IMR-90 (cell line): ENCODE data around the gene PCCA. TPM values are rescaled to one million over a fixed set of nuclear protein-coding genes. Genes with fewer than 3 reads are reported as not detected.
A peak's percentile ranks its signal among the peaks of the same experiment; 100 is the strongest.

Experiments used
- ATAC-seq: fragments of 200-7000 bp; cut with Tn5 transposase; 2 replicates; pipeline ENCODE4 v1.9.1; 2020; ENCODE audit warnings: low read depth, mild to moderate bottlenecking, moderate library complexity
- BruUV-seq: library from RNA; stranded (reverse); fragments of 400-500 nt; replicated peaks from 2 replicates; lab custom pipeline; 2021; lab: Mats Ljungman, UMichigan
- CTCF ChIA-PET: fragments of 300-600 bp; formaldehyde crosslinking; extraction: SDS; loops from one replicate; lab custom pipeline; 2021; ENCODE audit warnings: antibody characterized with exemption; lab: Yijun Ruan, JAX
- POLR2A ChIA-PET: fragments of 300-600 bp; sonication (Branson Sonifier 250); formaldehyde crosslinking; loops from one replicate; lab custom pipeline; 2022; ENCODE audit warnings: antibody characterized with exemption; ENCODE audit not compliant: unreplicated experiment; lab: Charles Lee
- DNase-seq: peaks from one replicate; pipeline ENCODE4 v3.0.0; 2013
- H2AFZ ChIP-seq: replicated peaks from 2 replicates; pipeline ENCODE3; 2013; ENCODE audit warnings: low read length, mild to moderate bottlenecking; ENCODE audit not compliant: poor library complexity
- H2AK5ac ChIP-seq: 2 replicates; pipeline ENCODE4 v1.6.1; 2013; ENCODE audit warnings: low read depth, low read length, inconsistent platforms
- H2AK9ac ChIP-seq: replicated peaks from 2 replicates; pipeline ENCODE3; 2013; ENCODE audit warnings: mild to moderate bottlenecking, low read depth, low read length, moderate library complexity; ENCODE audit not compliant: poor library complexity
- H2BK120ac ChIP-seq: 2 replicates; pipeline ENCODE4 v1.6.1; 2013; ENCODE audit warnings: low read depth, low read length, inconsistent platforms
- H2BK15ac ChIP-seq: 3 replicates; pipeline ENCODE4 v1.6.1; 2013; ENCODE audit warnings: low read depth, low read length, inconsistent platforms
- H2BK20ac ChIP-seq: 2 replicates; pipeline ENCODE4 v1.6.1; 2013; ENCODE audit warnings: low read depth, mild to moderate bottlenecking, inconsistent platforms, low read length, moderate library complexity
- H2BK5ac ChIP-seq: 2 replicates; pipeline ENCODE4 v1.6.1; 2013; ENCODE audit warnings: mild to moderate bottlenecking, low read depth, low read length, inconsistent platforms; ENCODE audit not compliant: poor library complexity, severe bottlenecking
- H3K14ac ChIP-seq: replicated peaks from 2 replicates; pipeline ENCODE4 v1.6.1; 2013; ENCODE audit warnings: low read depth, low read length, inconsistent platforms
- H3K18ac ChIP-seq: 2 replicates; pipeline ENCODE4 v1.6.1; 2013; ENCODE audit warnings: low read depth, low read length, control low read depth
- H3K23ac ChIP-seq: 2 replicates; pipeline ENCODE4 v1.6.1; 2013; ENCODE audit warnings: low read depth, low read length, inconsistent platforms
- H3K27ac ChIP-seq: 2 replicates; pipeline ENCODE4 v1.5.1; 2013; ENCODE audit warnings: mild to moderate bottlenecking, control low read depth, low read length; ENCODE audit not compliant: insufficient read depth
- H3K27me3 ChIP-seq: 2 replicates; pipeline ENCODE4 v1.6.1; 2013; ENCODE audit warnings: low read length; ENCODE audit not compliant: control insufficient read depth, insufficient read depth
- H3K36me3 ChIP-seq: 2 replicates; pipeline ENCODE4 v1.6.1; 2013; ENCODE audit warnings: low read length, mixed read lengths; ENCODE audit not compliant: control insufficient read depth, insufficient read depth
- H3K4ac ChIP-seq: 2 replicates; pipeline ENCODE4 v1.6.1; 2013; ENCODE audit warnings: low read depth, low read length, inconsistent platforms
- H3K4me1 ChIP-seq: 2 replicates; pipeline ENCODE4 v1.6.1; 2013; ENCODE audit warnings: low read length, mixed read lengths; ENCODE audit not compliant: control insufficient read depth, insufficient read depth
- H3K4me2 ChIP-seq: 2 replicates; pipeline ENCODE4 v1.6.1; 2013; ENCODE audit warnings: low read depth, mild to moderate bottlenecking, control low read depth, low read length, moderate library complexity
- H3K4me3 ChIP-seq: 2 replicates; pipeline ENCODE4 v1.5.1; 2013; ENCODE audit warnings: low read depth, mild to moderate bottlenecking, control low read depth, low read length, moderate library complexity; ENCODE audit not compliant: insufficient read depth
- H3K56ac ChIP-seq: 2 replicates; pipeline ENCODE4 v1.6.1; 2013; ENCODE audit warnings: low read length, inconsistent platforms; ENCODE audit not compliant: insufficient read depth; ENCODE audit errors: extremely low read depth
- H3K79me1 ChIP-seq, 2 experiments: 2 replicates each; pipeline ENCODE4 v1.6.1; 2013; ENCODE audit warnings: low read length in 2 of 2, inconsistent platforms in 1 of 2, low read depth in 1 of 2
- H3K9ac ChIP-seq: 2 replicates; pipeline ENCODE4 v1.6.1; 2013; ENCODE audit warnings: low read depth, low read length, control low read depth
- H3K9me1 ChIP-seq: 2 replicates; pipeline ENCODE4 v1.6.1; 2013; ENCODE audit warnings: low read length, inconsistent platforms; ENCODE audit not compliant: insufficient read depth
- H3K9me3 ChIP-seq: 2 replicates; pipeline ENCODE4 v1.6.1; 2013; ENCODE audit warnings: low read length; ENCODE audit not compliant: control insufficient read depth, insufficient read depth
- H4K20me1 ChIP-seq: 2 replicates; pipeline ENCODE4 v1.6.1; 2013; ENCODE audit warnings: low read length, inconsistent platforms; ENCODE audit not compliant: insufficient read depth
- H4K5ac ChIP-seq: 2 replicates; pipeline ENCODE4 v1.6.1; 2013; ENCODE audit warnings: mild to moderate bottlenecking, low read depth, low read length, control low read depth
- H4K8ac ChIP-seq, 2 experiments: 2 replicates each; pipeline ENCODE4 v1.6.1; 2013; ENCODE audit warnings: low read depth in 2 of 2, low read length in 2 of 2, control low read depth in 1 of 2, inconsistent platforms in 1 of 2
- H4K91ac ChIP-seq: 2 replicates; pipeline ENCODE4 v1.6.1; 2013; ENCODE audit warnings: low read depth, low read length, inconsistent platforms; ENCODE audit not compliant: insufficient read depth
- BHLHE40 ChIP-seq: fragments of 150-350 bp; IDR thresholded peaks from 2 replicates; pipeline ENCODE4 v1.6.1; 2016; ENCODE audit warnings: mild to moderate bottlenecking, low read depth, low read length
- CEBPB ChIP-seq: IDR thresholded peaks from 2 replicates; pipeline ENCODE4 v1.6.1; 2012; ENCODE audit warnings: low read depth, low read length, improper control_type of control experiment
- MAZ ChIP-seq: IDR thresholded peaks from 2 replicates; pipeline ENCODE4 v1.6.1; 2012; ENCODE audit warnings: low read depth, mild to moderate bottlenecking, low read length, improper control_type of control experiment, moderate library complexity, borderline replicate concordance
- NFE2L2 ChIP-seq: fragments of 150-350 bp; IDR thresholded peaks from 2 replicates; pipeline ENCODE4 v1.6.1; 2016; ENCODE audit warnings: low read depth, mild to moderate bottlenecking, low read length
- RAD21 ChIP-seq: IDR thresholded peaks from 2 replicates; pipeline ENCODE4 v1.6.1; 2012; ENCODE audit warnings: low read length, improper control_type of control experiment
- RCOR1 ChIP-seq: IDR thresholded peaks from 2 replicates; pipeline ENCODE4 v1.6.1; 2012; ENCODE audit warnings: mild to moderate bottlenecking, low read length, improper control_type of control experiment; ENCODE audit not compliant: insufficient replicate concordance
- RFX5 ChIP-seq: IDR thresholded peaks from 2 replicates; pipeline ENCODE4 v1.8.0; 2012; ENCODE audit warnings: low read depth, mild to moderate bottlenecking, low read length, moderate library complexity
- SMC3 ChIP-seq: fragments of 150-350 bp; IDR thresholded peaks from 2 replicates; pipeline ENCODE4 v1.6.1; 2016; ENCODE audit warnings: low read depth, mild to moderate bottlenecking, antibody characterized with exemption, low read length, moderate library complexity
- WGBS, 2 experiments: methylation state at CpG; one replicate each; pipeline versions ENCODE4 v1.1.5 to v1.1.7; 2013; ENCODE audit warnings: missing lambda C conversion rate in 2 of 2; ENCODE audit not compliant: insufficient read length in 1 of 2; ENCODE audit errors: extremely low coverage in 2 of 2; 5-methylcytosine and 5-hydroxymethylcytosine counted together
- dilution Hi-C: fragments of 300-500 bp; cut with HindIII; formaldehyde crosslinking; loops from one replicate; pipeline ENCODE4 v1.14.3; 2018; ENCODE audit warnings: low sequenced_read_pairs; ENCODE audit not compliant: unreplicated experiment
- in situ Hi-C: fragments of 300-500 bp; cut with MboI; formaldehyde crosslinking; loops from 3 replicates; pipeline ENCODE4 v1.14.3; 2019; ENCODE audit warnings: low sequenced_read_pairs, inconsistent platforms, mixed read lengths
- intact Hi-C: fragments of 100-400 bp; cut with micrococcal nuclease; formaldehyde crosslinking; loops from 2 replicates; pipeline ENCODE4 v1.10.0; 2022
- polyA plus RNA-seq, 3 experiments: library from polyadenylated mRNA; depleted of rRNA; stranded (reverse); fragments of >200 nt; gene quantifications; 2 replicates each; pipeline ENCODE4 v1.2.3, GENCODE V29; 2012; ENCODE audit warnings: low replicate concordance in 1 of 3
- total RNA-seq: library from RNA; depleted of rRNA; stranded (reverse); fragments of >200 nt; gene quantifications from 2 replicates; pipeline ENCODE4 v1.2.3, GENCODE V29; 2012

PCCA gene
- total and polyA plus RNA-seq, 2 of the 4 experiments (the other 2 are of a cell fraction): 7.6 to 24.0 TPM

DNA sequence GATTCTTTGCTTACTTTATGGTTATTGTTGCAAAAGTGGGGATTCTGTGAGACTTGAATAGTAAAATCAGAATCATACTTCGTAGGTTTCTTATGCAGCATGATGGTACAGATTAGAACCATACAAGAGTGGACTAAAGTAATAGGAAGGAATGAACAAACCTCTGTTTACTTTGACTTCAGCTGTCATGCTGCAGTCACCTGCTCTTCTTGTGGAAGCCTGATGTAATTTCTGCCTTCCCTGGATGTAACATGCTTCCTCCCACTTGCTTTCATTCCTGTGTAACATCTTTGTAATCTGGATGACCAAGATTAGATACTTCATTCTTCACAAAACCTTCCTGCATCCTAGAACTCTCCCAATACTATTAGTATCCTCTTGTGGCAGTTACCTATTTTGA is 235.0 kb downstream of the PCCA start:
- no peak overlapping the region for H3K4me3 ChIP-seq
- H4K5ac ChIP-seq: no peak overlapping the region
- WGBS, 2 experiments: no CpG with 5 or more reads among the region's 1 CpG
- H2BK120ac ChIP-seq: no peak overlapping the region
- no peak overlapping the region for H3K4ac ChIP-seq
- DNase-seq (peak; percentile 8), ATAC-seq (no peak)
- POLR2A ChIA-PET: no interaction called here
- H3K9me3 ChIP-seq: no peaks in the 10 kb centered on the region
- H2BK5ac ChIP-seq: no peak overlapping the region
- intact Hi-C loops: no loop called here
- H3K56ac ChIP-seq: no peak overlapping the region
- H3K79me1 ChIP-seq: no peaks in the 10 kb centered on the region
- H2AFZ ChIP-seq: no peak overlapping the region
- no peak overlapping the region for H2BK15ac ChIP-seq
- CTCF ChIA-PET: no interaction called here
- H3K4me2 ChIP-seq: no peak overlapping the region
- no peak overlapping the region for H4K8ac ChIP-seq
- no peak overlapping the region for H3K9ac ChIP-seq
- 0 out of 2 replicates have a peak, but pooled peaks cover 4% of the 10 kb centered on the region for H3K9me1 ChIP-seq
- H3K27ac ChIP-seq: no peak overlapping the region
- dilution Hi-C loops: no loop called here
- H4K20me1 ChIP-seq: no peaks in the 10 kb centered on the region
- no peak overlapping the region for H2AK9ac ChIP-seq
- no peak overlapping the region for H3K23ac ChIP-seq
- no peaks in the 10 kb centered on the region for H3K27me3 ChIP-seq
- no TSS peak for BruUV-seq
- peaks cover 3% of the 10 kb centered on the region; the same call in 1 of the 2 replicates for H3K36me3 ChIP-seq
- H3K18ac ChIP-seq: no peak overlapping the region
- no peak overlapping the region for H2BK20ac ChIP-seq
- H4K91ac ChIP-seq: no peak overlapping the region
- H3K14ac ChIP-seq: no peak overlapping the region
- TF ChIP-seq RFX5 (no peak), RAD21 (no peak), RCOR1 (no peak), NFE2L2 (no peak), SMC3 (no peak), BHLHE40 (no peak), MAZ (no peak), CEBPB (no peak)
- in situ Hi-C loops: no loop called here
- H2AK5ac ChIP-seq: no peak overlapping the region
- H3K4me1 ChIP-seq: no peaks in the 10 kb centered on the region
